CD4-positive, alpha-beta T cell (primary cell): ENCODE results near the gene FILIP1L. TPM values are rescaled to one million over a fixed set of nuclear protein-coding genes. Genes with fewer than 3 reads are reported as not detected.
A peak's percentile ranks its signal among the peaks of the same experiment; 100 is the strongest.

Source experiments
- ATAC-seq: fragments of 200-7000 bp; cut with Tn5 transposase; one replicate; pipeline ENCODE4 v1.10.0; 2022; ENCODE audit warnings: mild to moderate bottlenecking; ENCODE audit not compliant: poor library complexity
- CTCF ChIA-PET: fragments of 350-600 bp; sonication (Branson Sonifier 250); formaldehyde crosslinking; loops from one replicate; lab custom pipeline; 2021; ENCODE audit warnings: antibody characterized with exemption, inconsistent platforms; lab: Charles Lee
- POLR2A ChIA-PET: fragments of 350-600 bp; sonication (Branson Sonifier 250); formaldehyde crosslinking; loops from one replicate; lab custom pipeline; 2021; ENCODE audit warnings: antibody characterized with exemption, inconsistent platforms; lab: Charles Lee
- DNase-seq, 14 experiments: peaks; one replicate each; pipeline ENCODE4 v3.0.0-alpha.2; 2013 to 2020; ENCODE audit warnings: mixed read lengths in 2 of 14
- H3K27ac ChIP-seq, 2 donors: one replicate each; pipeline versions ENCODE4 v1.5.1 to v1.7.0; 2013; ENCODE audit warnings: low read length in 2 of 2, low read depth in 1 of 2, mild to moderate bottlenecking in 1 of 2
- H3K27me3 ChIP-seq, 2 experiments: 1 replicate in 1 of 2; 2 replicates in 1 of 2; pipeline versions ENCODE4 v1.6.1 to v1.7.0; 2013; ENCODE audit warnings: low read length in 2 of 2, control low read depth in 1 of 2, mild to moderate bottlenecking in 1 of 2, moderate library complexity in 1 of 2; ENCODE audit not compliant: insufficient read depth in 2 of 2, control insufficient read depth in 1 of 2
- H3K36me3 ChIP-seq: one replicate; pipeline ENCODE4 v1.6.1; 2013; ENCODE audit warnings: low read length, control low read depth; ENCODE audit not compliant: insufficient read depth
- H3K4me1 ChIP-seq: one replicate; pipeline ENCODE4 v1.6.1; 2013; ENCODE audit warnings: low read length, control low read depth; ENCODE audit not compliant: insufficient read depth
- H3K4me3 ChIP-seq: one replicate; pipeline ENCODE4 v1.5.1; 2013; ENCODE audit warnings: mild to moderate bottlenecking, low read length, moderate library complexity
- H3K9me3 ChIP-seq, 2 experiments: 1 replicate in 1 of 2; 2 replicates in 1 of 2; pipeline versions ENCODE4 v1.6.1 to v1.7.0; 2013; ENCODE audit warnings: low read length in 2 of 2, mild to moderate bottlenecking in 2 of 2, control low read depth in 1 of 2, moderate library complexity in 1 of 2; ENCODE audit not compliant: control insufficient read depth in 1 of 2, insufficient read depth in 1 of 2
- H3K27ac Mint-ChIP-seq: one replicate; pipeline ENCODE4 v1.8.0; 2020; ENCODE audit warnings: mixed read lengths
- H3K27me3 Mint-ChIP-seq: one replicate; pipeline ENCODE4 v1.8.0; 2021; ENCODE audit warnings: mixed read lengths
- H3K36me3 Mint-ChIP-seq: one replicate; pipeline ENCODE4 v1.8.0; 2021; ENCODE audit warnings: low read depth, mixed read lengths
- H3K4me1 Mint-ChIP-seq: one replicate; pipeline ENCODE4 v1.8.0; 2021; ENCODE audit warnings: low read depth, mixed read lengths
- H3K4me3 Mint-ChIP-seq: one replicate; pipeline ENCODE4 v1.8.0; 2020; ENCODE audit warnings: mild to moderate bottlenecking, mixed read lengths
- H3K9me3 Mint-ChIP-seq: one replicate; pipeline ENCODE4 v1.8.0; 2020; ENCODE audit warnings: mixed read lengths
- intact Hi-C, 2 experiments: fragments of 100-400 bp; cut with DNase I in 1 of 2; cut with micrococcal nuclease in 1 of 2; formaldehyde crosslinking; loops; one replicate each; pipeline versions ENCODE4 v1.15.1 to v1.9.0; 2023 to 2025; cut with DNase I, micrococcal nuclease
- total RNA-seq, 174 experiments: library from RNA in 2 of 174; stranded (reverse) in 2 of 174; gene quantifications; one replicate each; pipeline ENCODE4 v1.2.3 and lab custom pipeline; 2021 to 2026
- TF ChIP-seq, protein P1 (sequence below): fragments of 200-600 bp; IDR thresholded peaks from one replicate; pipeline ENCODE4 v1.8.0; 2022; ENCODE audit warnings: antibody characterized with exemption, mild to moderate bottlenecking

FILIP1L gene
- total RNA-seq, 2 experiments from 2014 or later: 0.08 to 0.28 TPM

DNA sequence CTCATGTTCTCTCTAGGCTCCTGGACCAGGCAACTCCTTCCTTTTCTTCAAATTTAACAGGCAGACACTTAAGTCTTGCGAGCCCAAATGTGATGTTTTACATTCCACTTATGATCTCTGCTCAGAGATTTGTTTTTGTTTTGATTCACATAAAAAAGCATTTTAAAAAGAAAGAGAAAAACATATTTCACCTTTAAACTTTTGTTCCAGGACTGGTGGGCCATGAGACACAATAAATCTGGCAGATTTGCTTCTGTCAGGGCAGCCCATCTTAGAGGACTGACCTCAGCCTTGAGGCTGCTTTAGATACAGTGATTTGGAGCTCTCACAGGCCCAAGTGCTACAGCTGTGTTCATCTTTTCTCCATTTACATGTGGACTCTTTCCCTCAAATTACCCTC is 244.7 kb downstream of the FILIP1L start:
- no peaks in the 10 kb centered on the region for H3K9me3 ChIP-seq
- peaks cover 39% of the 10 kb centered on the region for H3K4me1 Mint-ChIP-seq
- intact Hi-C loops: loop anchor here in 1 of 2 experiments (5.0 kb wide), 1 partner anchor 52 kb away; the partner anchor contains the start of gene CMSS1
- ChIA-PET CTCF (interaction anchor here (1.0 to 1.4 kb wide), 2 partner anchors 10 to 38 kb away, joined by 3 to 5 read pairs; no protein-coding TSS in a partner anchor), POLR2A (no interaction called here)
- ATAC-seq (no peak), DNase-seq (no peak)
- H3K4me3 Mint-ChIP-seq: no peak overlapping the region
- H3K27me3 ChIP-seq: no peaks in the 10 kb centered on the region
- no peak overlapping the region for H3K27ac Mint-ChIP-seq
- no peaks in the 10 kb centered on the region for H3K36me3 Mint-ChIP-seq
- H3K27ac ChIP-seq: no peak overlapping the region
- peaks cover 6% of the 10 kb centered on the region for H3K4me1 ChIP-seq
- no peaks in the 10 kb centered on the region for H3K9me3 Mint-ChIP-seq
- no peaks in the 10 kb centered on the region for H3K36me3 ChIP-seq
- TF ChIP-seq, protein P1, sequence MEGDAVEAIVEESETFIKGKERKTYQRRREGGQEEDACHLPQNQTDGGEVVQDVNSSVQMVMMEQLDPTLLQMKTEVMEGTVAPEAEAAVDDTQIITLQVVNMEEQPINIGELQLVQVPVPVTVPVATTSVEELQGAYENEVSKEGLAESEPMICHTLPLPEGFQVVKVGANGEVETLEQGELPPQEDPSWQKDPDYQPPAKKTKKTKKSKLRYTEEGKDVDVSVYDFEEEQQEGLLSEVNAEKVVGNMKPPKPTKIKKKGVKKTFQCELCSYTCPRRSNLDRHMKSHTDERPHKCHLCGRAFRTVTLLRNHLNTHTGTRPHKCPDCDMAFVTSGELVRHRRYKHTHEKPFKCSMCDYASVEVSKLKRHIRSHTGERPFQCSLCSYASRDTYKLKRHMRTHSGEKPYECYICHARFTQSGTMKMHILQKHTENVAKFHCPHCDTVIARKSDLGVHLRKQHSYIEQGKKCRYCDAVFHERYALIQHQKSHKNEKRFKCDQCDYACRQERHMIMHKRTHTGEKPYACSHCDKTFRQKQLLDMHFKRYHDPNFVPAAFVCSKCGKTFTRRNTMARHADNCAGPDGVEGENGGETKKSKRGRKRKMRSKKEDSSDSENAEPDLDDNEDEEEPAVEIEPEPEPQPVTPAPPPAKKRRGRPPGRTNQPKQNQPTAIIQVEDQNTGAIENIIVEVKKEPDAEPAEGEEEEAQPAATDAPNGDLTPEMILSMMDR: no peak
- H3K4me3 ChIP-seq: no peak overlapping the region
- no peaks in the 10 kb centered on the region for H3K27me3 Mint-ChIP-seq

DNA sequence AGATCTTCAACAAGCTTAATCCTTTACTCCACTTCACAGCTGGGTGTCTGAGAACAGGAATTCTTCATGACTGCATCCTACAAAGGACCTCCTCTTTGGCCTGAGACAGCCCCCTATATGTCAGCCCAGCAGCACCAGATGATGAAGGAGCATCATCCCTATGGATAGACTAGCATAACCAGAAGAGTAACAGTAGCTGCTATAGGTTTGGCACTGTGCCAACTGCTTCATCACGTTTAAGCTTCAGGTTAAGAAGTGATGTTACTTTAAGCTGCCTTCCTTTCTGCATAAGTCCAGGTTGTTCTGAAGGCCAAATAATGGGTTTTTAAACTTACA is 246.0 kb downstream of the FILIP1L start:
- ATAC-seq: peak; percentile 15
- Histone ChIP-seq H3K4me3 (no peak overlapping the region), H3K27ac (no peak overlapping the region), H3K4me1 (peaks cover 6% of the 10 kb centered on the region), H3K36me3 (no peaks in the 10 kb centered on the region), H3K9me3 (no peaks in the 10 kb centered on the region), H3K27me3 (no peaks in the 10 kb centered on the region)
- POLR2A ChIA-PET: no interaction called here
- no peak overlapping the region for H3K4me3 Mint-ChIP-seq
- DNase-seq: peak in 4 of 14 experiments; percentile 9 to 42 (median 29)
- no peaks in the 10 kb centered on the region for H3K36me3 Mint-ChIP-seq
- no peaks in the 10 kb centered on the region for H3K9me3 Mint-ChIP-seq
- H3K4me1 Mint-ChIP-seq: peaks cover 46% of the 10 kb centered on the region
- TF ChIP-seq, protein P1: no peak
- H3K27ac Mint-ChIP-seq: no peak overlapping the region
- H3K27me3 Mint-ChIP-seq: no peaks in the 10 kb centered on the region
- CTCF ChIA-PET: interaction anchor here (1.1 kb wide), 1 partner anchor 18 kb away, joined by 3 read pairs; no protein-coding TSS in a partner anchor
- intact Hi-C loops: no loop called here

DNA sequence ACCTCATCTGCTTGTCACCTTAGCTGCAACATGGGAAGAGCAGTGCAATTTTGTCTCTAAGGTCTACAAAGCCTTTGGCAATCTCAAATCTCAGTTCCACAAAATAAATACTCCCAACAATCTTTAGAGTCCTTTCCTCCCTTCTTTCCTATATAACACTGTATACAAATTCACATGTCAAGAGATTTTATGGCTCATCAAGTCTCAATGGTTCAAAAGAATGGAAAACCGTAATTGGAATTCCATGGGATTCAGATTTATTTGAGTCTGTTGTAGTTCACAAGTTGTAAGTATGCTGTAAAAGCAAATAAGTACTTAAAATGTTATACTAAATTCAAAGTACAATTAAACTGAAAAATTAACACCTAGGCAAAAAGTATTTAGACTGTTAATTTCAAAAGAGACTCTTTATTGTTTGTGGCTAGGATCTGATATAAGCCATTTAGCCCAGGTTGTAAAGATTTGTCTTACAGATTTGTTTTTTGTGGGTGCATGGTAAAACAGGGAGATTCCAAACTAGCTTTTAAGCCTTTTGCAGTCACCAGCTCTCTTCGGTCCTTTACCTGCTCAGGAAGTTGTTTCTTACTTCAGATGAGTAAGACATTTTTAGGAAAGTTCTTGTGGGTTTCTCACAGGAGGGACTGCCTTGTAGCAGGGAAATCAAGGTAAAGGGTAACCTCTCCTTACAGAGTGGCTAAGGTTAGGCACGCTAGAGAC is 246.5 kb downstream of the FILIP1L start:
- Mint-ChIP-seq H3K27me3 (no peaks in the 10 kb centered on the region), H3K36me3 (no peaks in the 10 kb centered on the region), H3K27ac (no peak overlapping the region), H3K9me3 (no peaks in the 10 kb centered on the region), H3K4me1 (peaks cover 46% of the 10 kb centered on the region), H3K4me3 (no peak overlapping the region)
- ChIA-PET POLR2A (no interaction called here), CTCF (interaction anchor here (1.1 kb wide), 1 partner anchor 18 kb away, joined by 3 read pairs; no protein-coding TSS in a partner anchor)
- Histone ChIP-seq H3K27ac (no peak overlapping the region), H3K27me3 (no peaks in the 10 kb centered on the region), H3K36me3 (no peaks in the 10 kb centered on the region), H3K9me3 (no peaks in the 10 kb centered on the region), H3K4me1 (peaks cover 6% of the 10 kb centered on the region), H3K4me3 (no peak overlapping the region)
- intact Hi-C loops: no loop called here
- TF ChIP-seq, protein P1: no peak
- DNase-seq (peak in 2 of 14 experiments; percentile 37 to 45), ATAC-seq (peak; percentile 30)
